Measurements from ENCODE around the gene JAZF1. TPM values are rescaled to one million over a fixed set of nuclear protein-coding genes. Genes with fewer than 3 reads are reported as not detected.

JAZF1 gene
- total RNA-seq, 1 experiment from 2014 or later = 14.2 TPM

DNA sequence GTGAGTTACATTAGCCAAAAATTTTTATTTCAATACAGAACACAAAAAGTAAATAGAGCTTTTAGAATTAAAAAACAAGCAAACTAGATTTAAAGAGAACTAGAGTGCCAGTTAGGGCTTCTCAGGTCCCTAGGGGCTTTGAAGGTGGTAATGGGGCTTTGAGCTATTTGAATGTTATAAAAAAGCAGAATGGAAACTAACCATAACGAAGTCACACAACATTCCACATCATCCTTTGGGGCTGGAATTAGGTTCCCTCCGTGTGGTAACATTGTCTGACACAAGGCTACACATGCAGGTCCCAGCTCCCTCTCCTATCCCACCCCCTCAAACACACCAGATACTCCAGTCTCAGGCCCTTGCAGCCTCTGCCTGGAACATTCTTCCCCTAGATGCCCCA lies 15.3 kb downstream of the JAZF1 start:
- Mint-ChIP-seq H3K9me3 (ENCODE audit: unreplicated experiment) (no peaks in the 10 kb centered on the region), H3K27ac (ENCODE audit: low read depth, unreplicated experiment) (peak overlapping the region; percentile 7), H3K27me3 (ENCODE audit: insufficient read depth, unreplicated experiment) (no peaks in the 10 kb centered on the region), H3K4me1 (ENCODE audit: insufficient read depth, unreplicated experiment) (peaks cover 23% of the 10 kb centered on the region), H3K36me3 (ENCODE audit: insufficient read depth, unreplicated experiment) (no peaks in the 10 kb centered on the region), H3K4me3 (ENCODE audit: unreplicated experiment) (no peak overlapping the region)
- no peak for DNase-seq (ENCODE audit: unreplicated experiment)
- intact Hi-C loops (cut with micrococcal nuclease) = no loop called here
- ChIA-PET POLR2A (interaction anchor here (0.7 to 1.4 kb wide), 2 partner anchors 10 to 39 kb away, joined by 3 to 5 read pairs; no protein-coding TSS in a partner anchor), CTCF (no interaction called here)
- no TSS peak for BruUV-seq (replicated peaks)
- TF ChIP-seq, protein P1, sequence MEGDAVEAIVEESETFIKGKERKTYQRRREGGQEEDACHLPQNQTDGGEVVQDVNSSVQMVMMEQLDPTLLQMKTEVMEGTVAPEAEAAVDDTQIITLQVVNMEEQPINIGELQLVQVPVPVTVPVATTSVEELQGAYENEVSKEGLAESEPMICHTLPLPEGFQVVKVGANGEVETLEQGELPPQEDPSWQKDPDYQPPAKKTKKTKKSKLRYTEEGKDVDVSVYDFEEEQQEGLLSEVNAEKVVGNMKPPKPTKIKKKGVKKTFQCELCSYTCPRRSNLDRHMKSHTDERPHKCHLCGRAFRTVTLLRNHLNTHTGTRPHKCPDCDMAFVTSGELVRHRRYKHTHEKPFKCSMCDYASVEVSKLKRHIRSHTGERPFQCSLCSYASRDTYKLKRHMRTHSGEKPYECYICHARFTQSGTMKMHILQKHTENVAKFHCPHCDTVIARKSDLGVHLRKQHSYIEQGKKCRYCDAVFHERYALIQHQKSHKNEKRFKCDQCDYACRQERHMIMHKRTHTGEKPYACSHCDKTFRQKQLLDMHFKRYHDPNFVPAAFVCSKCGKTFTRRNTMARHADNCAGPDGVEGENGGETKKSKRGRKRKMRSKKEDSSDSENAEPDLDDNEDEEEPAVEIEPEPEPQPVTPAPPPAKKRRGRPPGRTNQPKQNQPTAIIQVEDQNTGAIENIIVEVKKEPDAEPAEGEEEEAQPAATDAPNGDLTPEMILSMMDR (IDR thresholded peaks at IDR 0.05; ENCODE audit: unreplicated experiment) = no peak

- ChIA-PET CTCF (no interaction called here), POLR2A (interaction anchor here (0.5 kb wide), 1 partner anchor 326 kb away, joined by 3 read pairs; no protein-coding TSS in a partner anchor)
- BruUV-seq (replicated peaks) = no TSS peak
- H3K4me1 Mint-ChIP-seq (ENCODE audit: insufficient read depth, unreplicated experiment) = peaks cover 17% of the 10 kb centered on the region
- intact Hi-C loops (cut with micrococcal nuclease) = no loop called here
- H3K27ac Mint-ChIP-seq (ENCODE audit: low read depth, unreplicated experiment) = no peak overlapping the region
- DNase-seq (ENCODE audit: unreplicated experiment) = no peak
- TF ChIP-seq, protein P1 (IDR thresholded peaks at IDR 0.05; ENCODE audit: unreplicated experiment) = no peak
- H3K27me3 Mint-ChIP-seq (ENCODE audit: insufficient read depth, unreplicated experiment) = no peaks in the 10 kb centered on the region
- H3K9me3 Mint-ChIP-seq (ENCODE audit: unreplicated experiment) = no peaks in the 10 kb centered on the region
- H3K36me3 Mint-ChIP-seq (ENCODE audit: insufficient read depth, unreplicated experiment) = no peaks in the 10 kb centered on the region
- no peak overlapping the region for H3K4me3 Mint-ChIP-seq (ENCODE audit: unreplicated experiment)
Measured at GRCh38 chr7:28163949-28164348, 16.6 kb downstream of the JAZF1 start.

- no TSS peak for BruUV-seq (replicated peaks)
- no peak overlapping the region for H3K4me3 Mint-ChIP-seq (ENCODE audit: unreplicated experiment)
- no peaks in the 10 kb centered on the region for H3K9me3 Mint-ChIP-seq (ENCODE audit: unreplicated experiment)
- no peaks in the 10 kb centered on the region for H3K36me3 Mint-ChIP-seq (ENCODE audit: insufficient read depth, unreplicated experiment)
- intact Hi-C loops (cut with micrococcal nuclease) = no loop called here
- DNase-seq (ENCODE audit: unreplicated experiment) = no peak
- no peak overlapping the region for H3K27ac Mint-ChIP-seq (ENCODE audit: low read depth, unreplicated experiment)
- CTCF ChIA-PET = interaction anchor here (0.9 kb wide), 2 partner anchors 65 to 693 kb away, joined by 4 to 8 read pairs; no protein-coding TSS in a partner anchor
- peaks cover 22% of the 10 kb centered on the region for H3K4me1 Mint-ChIP-seq (ENCODE audit: insufficient read depth, unreplicated experiment)
- POLR2A ChIA-PET = interaction anchor here (1.3 kb wide), 1 partner anchor 17 kb away, joined by 3 read pairs; no protein-coding TSS in a partner anchor
- H3K27me3 Mint-ChIP-seq (ENCODE audit: insufficient read depth, unreplicated experiment) = no peaks in the 10 kb centered on the region
- TF ChIP-seq, protein P1 (IDR thresholded peaks at IDR 0.05; ENCODE audit: unreplicated experiment) = no peak
Measured at GRCh38 chr7:28161331-28161730, 19.3 kb downstream of the JAZF1 start.

DNA sequence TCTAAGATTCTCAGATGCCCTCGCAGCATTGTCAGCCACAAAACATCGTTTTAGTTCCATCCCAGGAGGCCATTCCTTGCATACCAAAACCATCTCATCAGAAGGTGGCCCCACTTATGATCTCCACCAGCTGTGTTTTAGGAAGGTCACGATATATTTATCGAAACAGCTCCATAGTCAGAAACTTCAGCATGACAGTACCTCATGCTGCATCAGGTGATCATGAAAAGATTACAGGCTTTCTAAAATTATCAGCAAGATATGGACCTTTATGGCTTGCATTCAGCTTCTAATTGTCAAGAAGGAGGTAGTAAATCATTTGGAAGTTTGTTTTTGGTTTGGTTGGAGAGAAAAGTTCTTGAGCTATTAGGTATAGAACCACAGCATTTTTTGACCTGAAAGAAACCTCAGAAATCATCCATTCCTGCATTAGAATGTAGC lies 20.0 kb downstream of the JAZF1 start:
- Mint-ChIP-seq H3K27me3 (ENCODE audit: insufficient read depth, unreplicated experiment) (no peaks in the 10 kb centered on the region), H3K36me3 (ENCODE audit: insufficient read depth, unreplicated experiment) (no peaks in the 10 kb centered on the region), H3K27ac (ENCODE audit: low read depth, unreplicated experiment) (no peak overlapping the region), H3K4me1 (ENCODE audit: insufficient read depth, unreplicated experiment) (peaks cover 27% of the 10 kb centered on the region), H3K9me3 (ENCODE audit: unreplicated experiment) (no peaks in the 10 kb centered on the region), H3K4me3 (ENCODE audit: unreplicated experiment) (no peak overlapping the region)
- ChIA-PET CTCF (interaction anchor here (0.6 to 0.9 kb wide), 2 partner anchors 64 to 1297 kb away, joined by 3 to 4 read pairs; no protein-coding TSS in a partner anchor), POLR2A (no interaction called here)
- DNase-seq (ENCODE audit: unreplicated experiment) = no peak
- TF ChIP-seq, protein P1 (IDR thresholded peaks at IDR 0.05; ENCODE audit: unreplicated experiment) = no peak
- intact Hi-C loops (cut with micrococcal nuclease) = no loop called here
- BruUV-seq (replicated peaks) = no TSS peak

All from MCF 10A (cell line).